ENCODE data around the gene LACTB.

Gene LACTB

GRCh38 chr15:63134245-63134985 lies 12.8 kb downstream of the LACTB start:
- DNase-seq: no peak

GRCh38 chr15:63135281-63135680 lies 13.6 kb downstream of the LACTB start:
- DNase-seq: no peak

- DNase-seq: no peak
Observed at GRCh38 chr15:63135804-63136203, 14.1 kb downstream of the LACTB start.

- DNase-seq: no peak
Observed at GRCh38 chr15:63136742-63137141, 15.1 kb downstream of the LACTB start.

GRCh38 chr15:63140936-63141335 lies 19.3 kb downstream of the LACTB start:
- no peak for DNase-seq

GRCh38 chr15:63145426-63145825 lies 23.8 kb downstream of the LACTB start:
- DNase-seq: no peak

GRCh38 chr15:63146684-63147083 lies 25.0 kb downstream of the LACTB start:
- no peak for DNase-seq

GRCh38 chr15:63151665-63152064 lies 30.0 kb downstream of the LACTB start:
- DNase-seq: no peak

- no peak for DNase-seq
Observed at GRCh38 chr15:63155486-63155885, 33.8 kb downstream of the LACTB start.

GRCh38 chr15:63156086-63156710 lies 34.5 kb downstream of the LACTB start:
- DNase-seq: no peak

GRCh38 chr15:63156755-63157117 lies 35.1 kb downstream of the LACTB start:
- no peak for DNase-seq

GRCh38 chr15:63157118-63157843 lies 35.6 kb downstream of the LACTB start, which contains the start of gene RPS27L:
Gene RPS27L, minus strand, starts transcription at chr15:63157477. Its CDS starts 72 bp downstream, at chr15:63157405.
- peak; percentile 78 for DNase-seq

GRCh38 chr15:63157891-63158431 lies 36.3 kb downstream of the LACTB start:
- DNase-seq: peak; percentile 4

- DNase-seq: no peak
Observed at GRCh38 chr15:63160638-63161037, 39.0 kb downstream of the LACTB start.

GRCh38 chr15:63163217-63163616 lies 41.6 kb downstream of the LACTB start:
- DNase-seq: no peak

- no peak for DNase-seq
Observed at GRCh38 chr15:63165166-63165859, 43.7 kb downstream of the LACTB start.

GRCh38 chr15:63166219-63166618 lies 44.6 kb downstream of the LACTB start:
- DNase-seq: no peak

GRCh38 chr15:63169788-63170187 lies 48.1 kb downstream of the LACTB start:
- DNase-seq: no peak

GRCh38 chr15:63172376-63172775 lies 50.7 kb downstream of the LACTB start:
- no peak for DNase-seq

- no peak for DNase-seq
Observed at GRCh38 chr15:63172851-63173451, 51.3 kb downstream of the LACTB start.

- DNase-seq: no peak
Observed at GRCh38 chr15:63176302-63176701, 54.6 kb downstream of the LACTB start.

- DNase-seq: no peak
Observed at GRCh38 chr15:63178034-63178433, 56.4 kb downstream of the LACTB start.

Data from T-helper 9 cell (primary cell).